A673 (cell line): ENCODE data around the gene TMEM178B.

ENCODE experiments used
- CTCF ChIP-seq: fragments of 300-800, 200-600 bp; sonication (generic); conservative IDR thresholded peaks from 2 replicates; pipeline ENCODE4 v1.5.1; 2017; ENCODE audit warnings: low read depth, mild to moderate bottlenecking, antibody characterized with exemption, low read length, moderate library complexity, mixed read lengths
- EZH2 ChIP-seq: fragments of 200-600 bp; sonication (generic); IDR thresholded peaks from 2 replicates; pipeline ENCODE4 v1.6.1; 2017; ENCODE audit warnings: borderline replicate concordance, low read depth, mild to moderate bottlenecking, mixed read lengths, antibody characterized with exemption, low read length; ENCODE audit not compliant: poor library complexity, severe bottlenecking

GRCh38 chr7:141203177-141203576 is 129.3 kb downstream of the TMEM178B start:
- TF ChIP-seq CTCF = no peak
- TF ChIP-seq EZH2 = no peak
